PC-3 (cell line): Measurements from ENCODE around the gene STARD3.

Source experiments
- EZH2 ChIP-seq: fragments of 300-600 bp; sonication (generic); IDR thresholded peaks from one replicate; pipeline ENCODE4 v1.6.1; 2017; ENCODE audit warnings: antibody characterized with exemption, mild to moderate bottlenecking, low read length; ENCODE audit not compliant: unreplicated experiment
- EZH2phosphoT487 ChIP-seq: fragments of 300-600 bp; sonication (generic); IDR thresholded peaks from 2 replicates; pipeline ENCODE4 v1.6.1; 2018; ENCODE audit warnings: mild to moderate bottlenecking, antibody characterized with exemption, low read length, borderline replicate concordance
- TF ChIP-seq, protein P1 (sequence below): fragments of 300-600 bp; sonication (generic); conservative IDR thresholded peaks from 2 replicates; pipeline ENCODE4 v1.5.1; 2017; ENCODE audit warnings: antibody characterized with exemption, low read depth, mild to moderate bottlenecking, low read length

DNA sequence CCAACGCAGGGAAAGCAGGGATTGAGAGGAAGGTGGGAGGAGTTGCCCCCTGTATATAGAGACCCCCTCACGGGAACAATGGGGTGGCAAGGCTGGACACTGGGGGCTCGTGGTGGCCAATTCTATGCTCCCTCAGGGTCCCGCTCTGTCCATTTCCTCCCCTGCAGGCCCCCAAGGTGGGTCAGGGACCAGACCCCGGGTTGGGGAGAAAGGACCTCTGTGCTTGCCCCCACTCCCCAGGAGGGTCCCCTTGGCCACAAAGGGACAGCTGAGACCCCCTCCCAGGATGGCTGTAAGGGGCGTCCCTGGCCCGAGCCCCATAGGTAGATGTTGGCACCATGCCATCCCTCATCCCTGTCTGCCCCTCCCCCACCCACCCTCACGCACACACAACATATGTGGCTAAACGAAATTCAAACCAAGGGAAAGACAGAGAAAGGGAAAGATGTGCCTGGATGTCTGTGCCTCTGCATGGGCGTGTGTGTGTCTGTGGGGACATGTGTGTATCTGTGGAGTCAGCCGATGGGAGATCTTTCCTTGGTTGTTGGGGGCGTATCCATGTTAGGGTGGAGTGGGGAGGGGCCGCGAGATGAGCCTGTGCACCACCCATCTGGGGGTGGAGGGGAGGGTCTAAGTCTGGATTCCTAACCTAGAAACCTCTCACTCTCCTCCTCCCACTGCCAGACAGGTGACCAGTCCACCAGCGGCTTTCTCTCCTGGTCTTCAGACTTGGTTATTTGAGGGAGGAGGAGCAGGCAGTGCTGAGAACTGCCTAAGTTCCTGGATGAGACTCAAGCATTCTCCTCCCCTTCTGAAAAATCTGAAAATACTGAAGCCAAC is 28.6 kb upstream of the STARD3 start:
- TF ChIP-seq, protein P1, sequence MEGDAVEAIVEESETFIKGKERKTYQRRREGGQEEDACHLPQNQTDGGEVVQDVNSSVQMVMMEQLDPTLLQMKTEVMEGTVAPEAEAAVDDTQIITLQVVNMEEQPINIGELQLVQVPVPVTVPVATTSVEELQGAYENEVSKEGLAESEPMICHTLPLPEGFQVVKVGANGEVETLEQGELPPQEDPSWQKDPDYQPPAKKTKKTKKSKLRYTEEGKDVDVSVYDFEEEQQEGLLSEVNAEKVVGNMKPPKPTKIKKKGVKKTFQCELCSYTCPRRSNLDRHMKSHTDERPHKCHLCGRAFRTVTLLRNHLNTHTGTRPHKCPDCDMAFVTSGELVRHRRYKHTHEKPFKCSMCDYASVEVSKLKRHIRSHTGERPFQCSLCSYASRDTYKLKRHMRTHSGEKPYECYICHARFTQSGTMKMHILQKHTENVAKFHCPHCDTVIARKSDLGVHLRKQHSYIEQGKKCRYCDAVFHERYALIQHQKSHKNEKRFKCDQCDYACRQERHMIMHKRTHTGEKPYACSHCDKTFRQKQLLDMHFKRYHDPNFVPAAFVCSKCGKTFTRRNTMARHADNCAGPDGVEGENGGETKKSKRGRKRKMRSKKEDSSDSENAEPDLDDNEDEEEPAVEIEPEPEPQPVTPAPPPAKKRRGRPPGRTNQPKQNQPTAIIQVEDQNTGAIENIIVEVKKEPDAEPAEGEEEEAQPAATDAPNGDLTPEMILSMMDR, result no peak
- TF ChIP-seq EZH2phosphoT487, result no peak
- no peak for TF ChIP-seq EZH2
